Stomach (tissue), 4 donors: ENCODE measurements around the gene PIERCE2.
"Not testable (repeated sequence)": the region's sequence is repeated elsewhere in the genome, so short reads cannot be mapped to it uniquely, and the experiment has no call there.

Experiments
- CTCF ChIP-seq, 7 experiments: fragments of 450-650 bp in 4 of 7; fragments of 200-600 bp in 3 of 7; sonication (generic) in 3 of 7; IDR thresholded peaks; one replicate each; pipeline ENCODE4 v1.5.1; 2016 to 2019; ENCODE audit warnings: antibody characterized with exemption in 7 of 7, control low read depth in 2 of 7, mild to moderate bottlenecking in 1 of 7
- POLR2A ChIP-seq, 4 donors: fragments of 450-650 bp; IDR thresholded peaks; one replicate each; pipeline ENCODE4 v1.6.1; 2016; ENCODE audit warnings: antibody characterized with exemption in 4 of 4, control low read depth in 2 of 4, mild to moderate bottlenecking in 1 of 4, moderate library complexity in 1 of 4

- TF ChIP-seq CTCF, POLR2A (IDR thresholded peaks at IDR 0.05): not testable (repeated sequence)
These were observed 681 bp downstream of the PIERCE2 start for GRCh38 chr15:55408976-55409375.
